OCI-LY1 (cell line): ENCODE results near the gene MYOF.

ENCODE experiments used
- CTCF ChIP-seq: fragments of 200-600 bp; sonication (generic), shearing (Covaris generic); IDR thresholded peaks from 2 replicates; pipeline ENCODE4 v1.5.1; 2017; ENCODE audit warnings: mild to moderate bottlenecking, antibody characterized with exemption, low read length, moderate library complexity, mixed read lengths
- EZH2 ChIP-seq: fragments of 200-600 bp; sonication (generic), shearing (Covaris generic); IDR thresholded peaks from 2 replicates; pipeline ENCODE4 v1.8.0; 2017; ENCODE audit warnings: borderline replicate concordance, mixed run types, mild to moderate bottlenecking, antibody characterized with exemption, low read length, moderate library complexity, mixed read lengths

GRCh38 chr10:93293999-93294398, 188.1 kb downstream of the MYOF start:
- no peak for TF ChIP-seq CTCF
- TF ChIP-seq EZH2, result no peak
